OCI-LY3 (cell line): ENCODE results near the gene IER3.

Experiments used
- CTCF ChIP-seq: fragments of 200-600, 300-600 bp; sonication (generic); IDR thresholded peaks from 2 replicates; pipeline ENCODE4 v1.5.1; 2014; ENCODE audit warnings: antibody characterized with exemption, low read length, low read depth
- EZH2phosphoT487 ChIP-seq: fragments of 200-600 bp; shearing (Covaris generic); IDR thresholded peaks from 2 replicates; pipeline ENCODE4 v1.6.1; 2018; ENCODE audit warnings: antibody characterized with exemption, mixed run types, low read depth

GRCh38 chr6:30770592-30770991 lies 26.2 kb upstream of the IER3 start:
- no peak for TF ChIP-seq CTCF
- TF ChIP-seq EZH2phosphoT487, result no peak
